ENCODE data around the gene SERPINC1. TPM values are rescaled to one million over a fixed set of nuclear protein-coding genes. Genes with fewer than 3 reads are reported as not detected.
A peak's percentile ranks its signal among the peaks of the same experiment; 100 is the strongest.

Gene SERPINC1
- total and polyA plus RNA-seq, 2 of the 13 experiments (the other 11 are each of a cell fraction or from before 2014, with no cell fraction given) = 142 to 205 TPM

DNA sequence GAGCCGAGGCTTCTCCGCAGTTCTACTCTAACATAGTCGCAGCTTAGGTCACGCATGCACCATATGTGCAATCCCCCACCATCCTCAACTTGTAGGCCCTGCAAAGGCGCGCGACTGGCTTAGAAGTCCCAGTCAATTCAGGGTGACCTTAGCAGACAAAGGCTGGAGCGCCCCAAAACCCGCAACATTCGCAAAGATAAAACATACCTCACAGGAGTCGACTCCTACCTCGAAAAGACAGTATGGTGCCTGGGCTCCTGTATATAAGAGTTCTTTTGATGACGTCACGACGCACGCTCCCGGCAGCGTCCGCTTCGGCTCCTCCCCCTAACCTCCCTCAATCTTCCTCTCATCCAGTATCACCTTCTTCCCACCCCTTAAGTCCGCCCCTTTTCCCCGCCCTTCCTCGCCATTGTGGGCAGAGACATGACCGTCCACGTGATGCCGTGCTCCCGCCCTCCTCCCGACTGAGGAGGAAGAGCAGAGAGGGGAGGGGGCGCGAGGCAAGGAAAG lies 49.3 kb downstream of the SERPINC1 start, which contains the start of gene GAS5 (continued):
- TF ChIP-seq, protein P1, sequence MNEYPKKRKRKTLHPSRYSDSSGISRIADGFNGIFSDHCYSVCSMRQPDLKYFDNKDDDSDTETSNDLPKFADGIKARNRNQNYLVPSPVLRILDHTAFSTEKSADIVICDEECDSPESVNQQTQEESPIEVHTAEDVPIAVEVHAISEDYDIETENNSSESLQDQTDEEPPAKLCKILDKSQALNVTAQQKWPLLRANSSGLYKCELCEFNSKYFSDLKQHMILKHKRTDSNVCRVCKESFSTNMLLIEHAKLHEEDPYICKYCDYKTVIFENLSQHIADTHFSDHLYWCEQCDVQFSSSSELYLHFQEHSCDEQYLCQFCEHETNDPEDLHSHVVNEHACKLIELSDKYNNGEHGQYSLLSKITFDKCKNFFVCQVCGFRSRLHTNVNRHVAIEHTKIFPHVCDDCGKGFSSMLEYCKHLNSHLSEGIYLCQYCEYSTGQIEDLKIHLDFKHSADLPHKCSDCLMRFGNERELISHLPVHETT (CRISPR knock-in tag; conservative IDR thresholded peaks at IDR 0.05) = no peak
- peak; percentile 31; the same call in 1 of the 2 replicates for TF ChIP-seq NFKBIZ (CRISPR knock-in tag; IDR thresholded peaks at IDR 0.05)
- TF ChIP-seq, protein P2, sequence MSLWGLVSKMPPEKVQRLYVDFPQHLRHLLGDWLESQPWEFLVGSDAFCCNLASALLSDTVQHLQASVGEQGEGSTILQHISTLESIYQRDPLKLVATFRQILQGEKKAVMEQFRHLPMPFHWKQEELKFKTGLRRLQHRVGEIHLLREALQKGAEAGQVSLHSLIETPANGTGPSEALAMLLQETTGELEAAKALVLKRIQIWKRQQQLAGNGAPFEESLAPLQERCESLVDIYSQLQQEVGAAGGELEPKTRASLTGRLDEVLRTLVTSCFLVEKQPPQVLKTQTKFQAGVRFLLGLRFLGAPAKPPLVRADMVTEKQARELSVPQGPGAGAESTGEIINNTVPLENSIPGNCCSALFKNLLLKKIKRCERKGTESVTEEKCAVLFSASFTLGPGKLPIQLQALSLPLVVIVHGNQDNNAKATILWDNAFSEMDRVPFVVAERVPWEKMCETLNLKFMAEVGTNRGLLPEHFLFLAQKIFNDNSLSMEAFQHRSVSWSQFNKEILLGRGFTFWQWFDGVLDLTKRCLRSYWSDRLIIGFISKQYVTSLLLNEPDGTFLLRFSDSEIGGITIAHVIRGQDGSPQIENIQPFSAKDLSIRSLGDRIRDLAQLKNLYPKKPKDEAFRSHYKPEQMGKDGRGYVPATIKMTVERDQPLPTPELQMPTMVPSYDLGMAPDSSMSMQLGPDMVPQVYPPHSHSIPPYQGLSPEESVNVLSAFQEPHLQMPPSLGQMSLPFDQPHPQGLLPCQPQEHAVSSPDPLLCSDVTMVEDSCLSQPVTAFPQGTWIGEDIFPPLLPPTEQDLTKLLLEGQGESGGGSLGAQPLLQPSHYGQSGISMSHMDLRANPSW (CRISPR knock-in tag; IDR thresholded peaks at IDR 0.05; ENCODE audit: borderline replicate concordance) = no peak
- TF ChIP-seq ZFYVE20 (CRISPR knock-in tag; IDR thresholded peaks at IDR 0.05; ENCODE audit: borderline replicate concordance, low read depth) = no peak
- no peak for TF ChIP-seq ZNF83 (CRISPR knock-in tag; IDR thresholded peaks at IDR 0.05; ENCODE audit: borderline replicate concordance)
- TF ChIP-seq ZMYM2 (CRISPR knock-in tag; IDR thresholded peaks at IDR 0.05) = no peak
- no peak for TF ChIP-seq CAMTA2 (CRISPR knock-in tag; IDR thresholded peaks at IDR 0.05; ENCODE audit: borderline replicate concordance)
- no peak for TF ChIP-seq NCOR1 (IDR thresholded peaks at IDR 0.05; ENCODE audit: borderline replicate concordance, low read length)
- TF ChIP-seq HOXA3 (CRISPR knock-in tag; IDR thresholded peaks at IDR 0.05) = peak; percentile 35
- 0 out of 2 replicates have a peak, but pooled peaks have one; percentile 6 for TF ChIP-seq GFI1 (CRISPR knock-in tag; IDR thresholded peaks at IDR 0.05; ENCODE audit: borderline replicate concordance)
- no peak for TF ChIP-seq NFIC (IDR thresholded peaks at IDR 0.05; ENCODE audit: low read length)
- TF ChIP-seq ZNF230 (CRISPR knock-in tag; IDR thresholded peaks at IDR 0.05) = peak; percentile 75; the same call in 1 of the 2 replicates
- no peak for TF ChIP-seq PTBP1 (IDR thresholded peaks at IDR 0.05; ENCODE audit: low read depth, low read length, poor library complexity, severe bottlenecking)
- TF ChIP-seq GPN1 (CRISPR knock-in tag; IDR thresholded peaks at IDR 0.05; ENCODE audit: borderline replicate concordance) = 0 out of 2 replicates have a peak, but pooled peaks have one; percentile 76
- TF ChIP-seq MED8 (CRISPR knock-in tag; IDR thresholded peaks at IDR 0.05; ENCODE audit: insufficient replicate concordance) = no peak
- TF ChIP-seq PAF1 (CRISPR knock-in tag; IDR thresholded peaks at IDR 0.05) = peak; percentile 54; the same call in 1 of the 2 replicates
- TF ChIP-seq JUND (CRISPR knock-in tag; IDR thresholded peaks at IDR 0.05) = no peak
- TF ChIP-seq CHD4 (IDR thresholded peaks at IDR 0.05; ENCODE audit: borderline replicate concordance, low read length) = no peak
- no peak for TF ChIP-seq HES4 (CRISPR knock-in tag; IDR thresholded peaks at IDR 0.05; ENCODE audit: borderline replicate concordance)
- TF ChIP-seq, protein P3, sequence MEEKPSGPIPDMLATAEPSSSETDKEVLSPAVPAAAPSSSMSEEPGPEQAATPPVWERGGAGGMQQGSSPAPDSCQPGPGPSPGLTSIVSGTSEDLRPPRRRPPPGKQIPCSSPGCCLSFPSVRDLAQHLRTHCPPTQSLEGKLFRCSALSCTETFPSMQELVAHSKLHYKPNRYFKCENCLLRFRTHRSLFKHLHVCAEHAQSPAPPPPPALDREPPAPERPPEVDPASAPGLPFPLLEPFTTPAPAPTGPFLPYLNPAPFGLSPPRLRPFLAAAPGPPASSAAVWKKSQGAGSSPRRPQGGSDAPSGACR (CRISPR knock-in tag; IDR thresholded peaks at IDR 0.05) = peak; percentile 28; the same call in 1 of the 2 replicates
- TF ChIP-seq, protein P4, sequence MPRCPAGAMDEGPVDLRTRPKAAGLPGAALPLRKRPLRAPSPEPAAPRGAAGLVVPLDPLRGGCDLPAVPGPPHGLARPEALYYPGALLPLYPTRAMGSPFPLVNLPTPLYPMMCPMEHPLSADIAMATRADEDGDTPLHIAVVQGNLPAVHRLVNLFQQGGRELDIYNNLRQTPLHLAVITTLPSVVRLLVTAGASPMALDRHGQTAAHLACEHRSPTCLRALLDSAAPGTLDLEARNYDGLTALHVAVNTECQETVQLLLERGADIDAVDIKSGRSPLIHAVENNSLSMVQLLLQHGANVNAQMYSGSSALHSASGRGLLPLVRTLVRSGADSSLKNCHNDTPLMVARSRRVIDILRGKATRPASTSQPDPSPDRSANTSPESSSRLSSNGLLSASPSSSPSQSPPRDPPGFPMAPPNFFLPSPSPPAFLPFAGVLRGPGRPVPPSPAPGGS (CRISPR knock-in tag; IDR thresholded peaks at IDR 0.05) = no peak
- no peak for TF ChIP-seq PHB2 (IDR thresholded peaks at IDR 0.05; ENCODE audit: partially characterized antibody)
- TF ChIP-seq U2AF2 (IDR thresholded peaks at IDR 0.05; ENCODE audit: low read depth, low read length) = no peak
- peak; percentile 52 for TF ChIP-seq POGZ (CRISPR knock-in tag; IDR thresholded peaks at IDR 0.05)
- TF ChIP-seq EP300 (IDR thresholded peaks at IDR 0.05; ENCODE audit: low read depth in 2 of 2, low read length in 2 of 2) = 0 out of 4 replicates have a peak, but pooled peaks of 1 of the 2 experiments have one; percentile 10
- TF ChIP-seq EP300 (CRISPR knock-in tag; IDR thresholded peaks at IDR 0.05; ENCODE audit: borderline replicate concordance) = no peak

All from HepG2 (cell line).